GM23338 (cell line): Measurements from ENCODE around the gene CCDC187. TPM values are rescaled to one million over a fixed set of nuclear protein-coding genes. Genes with fewer than 3 reads are reported as not detected.

Experiments
- ATAC-seq: fragments of 200-7000 bp; cut with Tn5 transposase; 3 replicates; pipeline ENCODE4 v1.9.1; 2020
- DNase-seq: peaks from one replicate; pipeline ENCODE4 v3.0.0-alpha.2; 2015; ENCODE audit warnings: low spot score
- H2AFZ ChIP-seq: fragments of 200-600 bp; sonication (generic); 2 replicates; pipeline ENCODE4 v1.8.0; 2016; ENCODE audit warnings: antibody characterized with exemption, mild to moderate bottlenecking, moderate library complexity
- H3F3A ChIP-seq: fragments of 200-600 bp; sonication (generic); replicated peaks from 2 replicates; pipeline ENCODE4 v1.8.0; 2017; ENCODE audit warnings: antibody characterized with exemption, mixed run types, low read depth
- H3K27ac ChIP-seq: fragments of 200-600 bp; sonication (generic); 2 replicates; pipeline ENCODE4 v1.6.1; 2016; ENCODE audit warnings: low read depth
- H3K27me3 ChIP-seq: fragments of 200-600 bp; sonication (generic); 2 replicates; pipeline ENCODE4 v1.8.0; 2016; ENCODE audit warnings: mild to moderate bottlenecking, mixed run types, moderate library complexity; ENCODE audit not compliant: insufficient read depth
- H3K36me3 ChIP-seq: fragments of 200-600 bp; sonication (generic); 2 replicates; pipeline ENCODE4 v1.8.0; 2016; ENCODE audit warnings: mild to moderate bottlenecking; ENCODE audit not compliant: insufficient read depth
- H3K4me1 ChIP-seq: fragments of 200-600 bp; sonication (generic); 2 replicates; pipeline ENCODE4 v1.8.0; 2016; ENCODE audit warnings: mild to moderate bottlenecking, moderate library complexity; ENCODE audit not compliant: insufficient read depth
- H3K4me2 ChIP-seq: fragments of 200-600 bp; sonication (generic); 2 replicates; pipeline ENCODE4 v1.7.1; 2017; ENCODE audit warnings: mixed run types
- H3K4me3 ChIP-seq: fragments of 200-600 bp; sonication (generic); 2 replicates; pipeline ENCODE4 v1.6.1; 2016; ENCODE audit warnings: mixed run types
- H3K79me2 ChIP-seq: fragments of 200-600 bp; sonication (generic); replicated peaks from 2 replicates; pipeline ENCODE4 v1.8.0; 2017; ENCODE audit warnings: mild to moderate bottlenecking; ENCODE audit not compliant: insufficient read depth
- H3K9me2 ChIP-seq: fragments of 200-600 bp; sonication (generic); 2 replicates; pipeline ENCODE4 v1.8.0; 2017; ENCODE audit not compliant: insufficient read depth
- H4K20me1 ChIP-seq: fragments of 200-600 bp; sonication (generic); replicated peaks from 2 replicates; pipeline ENCODE4 v1.8.0; 2017; ENCODE audit warnings: mild to moderate bottlenecking; ENCODE audit not compliant: insufficient read depth
- H3K27ac Mint-ChIP-seq: 2 replicates; pipeline ENCODE4 v1.8.0; 2020; ENCODE audit warnings: inconsistent platforms, mild to moderate bottlenecking, moderate library complexity, mixed read lengths
- H3K27me3 Mint-ChIP-seq: 3 replicates; pipeline ENCODE4 v1.8.0; 2022; ENCODE audit warnings: low read depth, mild to moderate bottlenecking, moderate library complexity, mixed read lengths, inconsistent platforms; ENCODE audit not compliant: insufficient read depth, poor library complexity
- H3K36me3 Mint-ChIP-seq: 3 replicates; pipeline ENCODE4 v1.8.0; 2021; ENCODE audit warnings: low read depth, mild to moderate bottlenecking, inconsistent platforms, moderate library complexity, mixed read lengths
- H3K4me1 Mint-ChIP-seq: 3 replicates; pipeline ENCODE4 v1.8.0; 2020; ENCODE audit warnings: mild to moderate bottlenecking, inconsistent platforms, mixed read lengths
- H3K4me3 Mint-ChIP-seq: 3 replicates; pipeline ENCODE4 v1.8.0; 2021; ENCODE audit warnings: moderate library complexity, mild to moderate bottlenecking, inconsistent platforms, mixed read lengths
- H3K9me3 Mint-ChIP-seq: 3 replicates; pipeline ENCODE4 v1.8.0; 2020; ENCODE audit warnings: moderate library complexity, mild to moderate bottlenecking, inconsistent platforms, mixed read lengths
- EZH2phosphoT487 ChIP-seq: fragments of 200-600 bp; sonication (generic); IDR thresholded peaks from one replicate; pipeline ENCODE4 v1.8.1; 2018; ENCODE audit warnings: antibody characterized with exemption; ENCODE audit not compliant: unreplicated experiment
- JUNB ChIP-seq: IDR thresholded peaks from one replicate; pipeline ENCODE4 v1.6.1; 2016; ENCODE audit warnings: antibody characterized with exemption; ENCODE audit not compliant: unreplicated experiment
- STAT1 ChIP-seq: IDR thresholded peaks from one replicate; pipeline ENCODE4 v1.6.1; 2016; ENCODE audit warnings: antibody characterized with exemption; ENCODE audit not compliant: unreplicated experiment
- ZNF114 ChIP-seq: fragments of 250-450 bp; sonication (Bioruptor Pico); IDR thresholded peaks from 2 replicates; pipeline ENCODE4 v1.5.0; 2020; ENCODE audit warnings: mild to moderate bottlenecking, moderate library complexity
- polyA plus RNA-seq: library from polyadenylated mRNA; unstranded; fragments of >200 nt; fragmentation: Nextera tagmentation; extraction: Ambion mirVana; gene quantifications from 2 replicates; pipeline ENCODE4 v1.2.1, GENCODE V29; 2016
- total RNA-seq: library from RNA; depleted of rRNA; stranded (reverse); fragments of >200 nt; shearing (Covaris generic); gene quantifications from 2 replicates; pipeline ENCODE4 v1.2.3, GENCODE V29; 2014
- TF ChIP-seq, protein P1 (sequence below): IDR thresholded peaks from one replicate; pipeline ENCODE4 v1.6.1; 2018; ENCODE audit warnings: antibody characterized with exemption; ENCODE audit not compliant: unreplicated experiment
- TF ChIP-seq, protein P2 (sequence below): fragments of 250-450 bp; sonication (Bioruptor Pico); IDR thresholded peaks from 2 replicates; pipeline ENCODE4 v1.5.0; 2020; ENCODE audit warnings: mild to moderate bottlenecking, moderate library complexity

CCDC187 gene
- total and polyA plus RNA-seq, 2 experiments from 2014 or later, result 0.14 TPM; not detected in 1

DNA sequence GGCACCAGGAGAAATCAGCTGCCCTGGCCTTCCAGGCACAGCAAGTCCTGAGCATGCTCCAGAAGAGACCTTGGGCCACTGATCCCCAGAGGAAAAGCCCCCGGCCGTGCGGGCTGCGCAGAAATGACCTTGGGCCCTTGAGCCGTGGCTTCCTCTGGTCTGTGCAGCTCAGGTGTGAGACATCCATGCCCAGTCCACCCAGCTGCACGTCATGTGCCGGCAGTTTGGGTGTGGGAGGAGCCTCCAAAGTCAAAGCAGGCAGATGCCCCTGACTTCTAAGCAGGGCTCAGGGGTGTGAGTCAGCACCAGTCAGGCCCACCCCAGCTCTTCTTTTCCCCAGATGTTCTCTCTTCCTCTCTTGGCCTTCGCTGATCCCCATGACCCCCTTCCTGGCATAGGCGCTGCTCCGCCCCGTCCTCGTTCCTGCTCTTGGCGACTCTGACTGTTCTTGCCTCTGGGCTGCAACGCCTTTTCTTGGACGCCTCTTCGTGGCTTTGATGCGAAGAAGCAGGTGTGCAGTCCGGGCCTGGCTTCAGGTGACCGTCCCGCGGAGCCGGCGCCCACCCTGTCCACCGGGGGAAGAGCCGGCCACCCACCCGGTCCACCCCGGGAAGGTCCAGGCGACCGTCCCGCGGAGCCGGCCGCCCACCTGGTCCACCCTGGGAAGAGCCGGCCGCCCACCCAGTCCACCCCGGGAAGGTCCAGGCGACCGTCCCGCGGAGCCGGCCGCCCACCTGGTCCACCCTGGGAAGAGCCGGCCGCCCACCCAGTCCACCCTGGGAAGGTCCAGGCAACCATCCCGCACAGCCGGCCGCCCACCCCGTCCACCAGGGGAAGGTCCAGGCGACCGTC, 52.4 kb downstream of the CCDC187 start (continued):
- no peak for TF ChIP-seq JUNB

DNA sequence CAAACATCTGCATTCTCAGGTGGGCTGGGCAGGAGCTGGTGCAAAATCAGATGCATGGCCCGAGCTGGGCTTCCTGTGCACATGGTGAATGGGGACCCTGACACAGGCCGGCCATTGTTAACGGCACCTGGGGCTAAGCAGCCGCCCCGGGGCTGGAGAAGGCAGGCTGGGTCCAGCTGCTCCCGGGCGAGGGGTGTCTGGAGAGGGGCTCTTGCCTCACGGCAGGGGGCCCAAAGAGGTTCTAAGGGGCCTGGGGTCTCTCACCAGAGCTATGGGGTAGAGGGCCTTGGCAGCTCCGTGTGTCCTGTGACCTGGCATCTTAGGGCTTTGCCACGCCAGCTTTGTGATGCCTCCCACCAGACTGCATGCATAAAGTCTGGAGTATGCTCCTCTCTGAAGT, 53.2 kb downstream of the CCDC187 start:
- H3F3A ChIP-seq, result no peaks in the 10 kb centered on the region
- Mint-ChIP-seq H3K27ac (no peak overlapping the region), H3K27me3 (peaks cover 17% of the 10 kb centered on the region), H3K4me3 (no peak overlapping the region), H3K36me3 (no peaks in the 10 kb centered on the region), H3K4me1 (peaks cover 15% of the 10 kb centered on the region), H3K9me3 (no peaks in the 10 kb centered on the region)
- H3K27me3 ChIP-seq, result 0 out of 2 replicates have a peak, but pooled peaks cover 8% of the 10 kb centered on the region
- H3K36me3 ChIP-seq, result no peaks in the 10 kb centered on the region
- no peak for TF ChIP-seq EZH2phosphoT487
- TF ChIP-seq, protein P1, sequence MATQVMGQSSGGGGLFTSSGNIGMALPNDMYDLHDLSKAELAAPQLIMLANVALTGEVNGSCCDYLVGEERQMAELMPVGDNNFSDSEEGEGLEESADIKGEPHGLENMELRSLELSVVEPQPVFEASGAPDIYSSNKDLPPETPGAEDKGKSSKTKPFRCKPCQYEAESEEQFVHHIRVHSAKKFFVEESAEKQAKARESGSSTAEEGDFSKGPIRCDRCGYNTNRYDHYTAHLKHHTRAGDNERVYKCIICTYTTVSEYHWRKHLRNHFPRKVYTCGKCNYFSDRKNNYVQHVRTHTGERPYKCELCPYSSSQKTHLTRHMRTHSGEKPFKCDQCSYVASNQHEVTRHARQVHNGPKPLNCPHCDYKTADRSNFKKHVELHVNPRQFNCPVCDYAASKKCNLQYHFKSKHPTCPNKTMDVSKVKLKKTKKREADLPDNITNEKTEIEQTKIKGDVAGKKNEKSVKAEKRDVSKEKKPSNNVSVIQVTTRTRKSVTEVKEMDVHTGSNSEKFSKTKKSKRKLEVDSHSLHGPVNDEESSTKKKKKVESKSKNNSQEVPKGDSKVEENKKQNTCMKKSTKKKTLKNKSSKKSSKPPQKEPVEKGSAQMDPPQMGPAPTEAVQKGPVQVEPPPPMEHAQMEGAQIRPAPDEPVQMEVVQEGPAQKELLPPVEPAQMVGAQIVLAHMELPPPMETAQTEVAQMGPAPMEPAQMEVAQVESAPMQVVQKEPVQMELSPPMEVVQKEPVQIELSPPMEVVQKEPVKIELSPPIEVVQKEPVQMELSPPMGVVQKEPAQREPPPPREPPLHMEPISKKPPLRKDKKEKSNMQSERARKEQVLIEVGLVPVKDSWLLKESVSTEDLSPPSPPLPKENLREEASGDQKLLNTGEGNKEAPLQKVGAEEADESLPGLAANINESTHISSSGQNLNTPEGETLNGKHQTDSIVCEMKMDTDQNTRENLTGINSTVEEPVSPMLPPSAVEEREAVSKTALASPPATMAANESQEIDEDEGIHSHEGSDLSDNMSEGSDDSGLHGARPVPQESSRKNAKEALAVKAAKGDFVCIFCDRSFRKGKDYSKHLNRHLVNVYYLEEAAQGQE, result no peak
- TF ChIP-seq ZNF114 (CRISPR knock-in tag), result no peak
- TF ChIP-seq, protein P2, sequence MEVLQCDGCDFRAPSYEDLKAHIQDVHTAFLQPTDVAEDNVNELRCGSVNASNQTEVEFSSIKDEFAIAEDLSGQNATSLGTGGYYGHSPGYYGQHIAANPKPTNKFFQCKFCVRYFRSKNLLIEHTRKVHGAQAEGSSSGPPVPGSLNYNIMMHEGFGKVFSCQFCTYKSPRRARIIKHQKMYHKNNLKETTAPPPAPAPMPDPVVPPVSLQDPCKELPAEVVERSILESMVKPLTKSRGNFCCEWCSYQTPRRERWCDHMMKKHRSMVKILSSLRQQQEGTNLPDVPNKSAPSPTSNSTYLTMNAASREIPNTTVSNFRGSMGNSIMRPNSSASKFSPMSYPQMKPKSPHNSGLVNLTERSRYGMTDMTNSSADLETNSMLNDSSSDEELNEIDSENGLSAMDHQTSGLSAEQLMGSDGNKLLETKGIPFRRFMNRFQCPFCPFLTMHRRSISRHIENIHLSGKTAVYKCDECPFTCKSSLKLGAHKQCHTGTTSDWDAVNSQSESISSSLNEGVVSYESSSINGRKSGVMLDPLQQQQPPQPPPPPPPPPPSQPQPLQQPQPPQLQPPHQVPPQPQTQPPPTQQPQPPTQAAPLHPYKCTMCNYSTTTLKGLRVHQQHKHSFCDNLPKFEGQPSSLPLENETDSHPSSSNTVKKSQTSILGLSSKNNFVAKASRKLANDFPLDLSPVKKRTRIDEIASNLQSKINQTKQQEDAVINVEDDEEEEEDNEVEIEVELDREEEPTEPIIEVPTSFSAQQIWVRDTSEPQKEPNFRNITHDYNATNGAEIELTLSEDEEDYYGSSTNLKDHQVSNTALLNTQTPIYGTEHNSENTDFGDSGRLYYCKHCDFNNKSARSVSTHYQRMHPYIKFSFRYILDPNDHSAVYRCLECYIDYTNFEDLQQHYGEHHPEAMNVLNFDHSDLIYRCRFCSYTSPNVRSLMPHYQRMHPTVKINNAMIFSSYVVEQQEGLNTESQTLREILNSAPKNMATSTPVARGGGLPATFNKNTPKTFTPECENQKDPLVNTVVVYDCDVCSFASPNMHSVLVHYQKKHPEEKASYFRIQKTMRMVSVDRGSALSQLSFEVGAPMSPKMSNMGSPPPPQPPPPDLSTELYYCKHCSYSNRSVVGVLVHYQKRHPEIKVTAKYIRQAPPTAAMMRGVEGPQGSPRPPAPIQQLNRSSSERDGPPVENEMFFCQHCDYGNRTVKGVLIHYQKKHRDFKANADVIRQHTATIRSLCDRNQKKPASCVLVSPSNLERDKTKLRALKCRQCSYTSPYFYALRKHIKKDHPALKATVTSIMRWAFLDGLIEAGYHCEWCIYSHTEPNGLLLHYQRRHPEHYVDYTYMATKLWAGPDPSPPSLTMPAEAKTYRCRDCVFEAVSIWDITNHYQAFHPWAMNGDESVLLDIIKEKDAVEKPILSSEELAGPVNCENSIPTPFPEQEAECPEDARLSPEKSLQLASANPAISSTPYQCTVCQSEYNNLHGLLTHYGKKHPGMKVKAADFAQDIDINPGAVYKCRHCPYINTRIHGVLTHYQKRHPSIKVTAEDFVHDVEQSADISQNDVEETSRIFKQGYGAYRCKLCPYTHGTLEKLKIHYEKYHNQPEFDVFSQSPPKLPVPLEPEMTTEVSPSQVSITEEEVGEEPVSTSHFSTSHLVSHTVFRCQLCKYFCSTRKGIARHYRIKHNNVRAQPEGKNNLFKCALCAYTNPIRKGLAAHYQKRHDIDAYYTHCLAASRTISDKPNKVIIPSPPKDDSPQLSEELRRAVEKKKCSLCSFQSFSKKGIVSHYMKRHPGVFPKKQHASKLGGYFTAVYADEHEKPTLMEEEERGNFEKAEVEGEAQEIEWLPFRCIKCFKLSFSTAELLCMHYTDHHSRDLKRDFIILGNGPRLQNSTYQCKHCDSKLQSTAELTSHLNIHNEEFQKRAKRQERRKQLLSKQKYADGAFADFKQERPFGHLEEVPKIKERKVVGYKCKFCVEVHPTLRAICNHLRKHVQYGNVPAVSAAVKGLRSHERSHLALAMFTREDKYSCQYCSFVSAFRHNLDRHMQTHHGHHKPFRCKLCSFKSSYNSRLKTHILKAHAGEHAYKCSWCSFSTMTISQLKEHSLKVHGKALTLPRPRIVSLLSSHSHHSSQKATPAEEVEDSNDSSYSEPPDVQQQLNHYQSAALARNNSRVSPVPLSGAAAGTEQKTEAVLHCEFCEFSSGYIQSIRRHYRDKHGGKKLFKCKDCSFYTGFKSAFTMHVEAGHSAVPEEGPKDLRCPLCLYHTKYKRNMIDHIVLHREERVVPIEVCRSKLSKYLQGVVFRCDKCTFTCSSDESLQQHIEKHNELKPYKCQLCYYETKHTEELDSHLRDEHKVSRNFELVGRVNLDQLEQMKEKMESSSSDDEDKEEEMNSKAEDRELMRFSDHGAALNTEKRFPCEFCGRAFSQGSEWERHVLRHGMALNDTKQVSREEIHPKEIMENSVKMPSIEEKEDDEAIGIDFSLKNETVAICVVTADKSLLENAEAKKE (CRISPR knock-in tag), result no peak
- no peak for TF ChIP-seq JUNB
- no peak for TF ChIP-seq STAT1
- ATAC-seq (no peak), DNase-seq (no peak)
- H3K27ac ChIP-seq, result no peak overlapping the region
- H3K4me1 ChIP-seq, result no peaks in the 10 kb centered on the region
- no peaks in the 10 kb centered on the region for H4K20me1 ChIP-seq
- H3K4me3 ChIP-seq, result no peak overlapping the region
- no peaks in the 10 kb centered on the region for H3K9me2 ChIP-seq
- H3K79me2 ChIP-seq, result no peaks in the 10 kb centered on the region
- H2AFZ ChIP-seq, result no peak overlapping the region
- H3K4me2 ChIP-seq, result no peak overlapping the region
